Fibroblast of skin of left quadriceps (primary cell): ENCODE measurements around the gene CHST14.
"Not testable (repeated sequence)": the region's sequence is repeated elsewhere in the genome, so short reads cannot be mapped to it uniquely, and the experiment has no call there.

ENCODE experiments used
- DNase-seq, 2 experiments: peaks; one replicate each; pipeline ENCODE4 v3.0.0-alpha.2; 2013; ENCODE audit warnings: low read depth in 2 of 2

CHST14 gene

DNA sequence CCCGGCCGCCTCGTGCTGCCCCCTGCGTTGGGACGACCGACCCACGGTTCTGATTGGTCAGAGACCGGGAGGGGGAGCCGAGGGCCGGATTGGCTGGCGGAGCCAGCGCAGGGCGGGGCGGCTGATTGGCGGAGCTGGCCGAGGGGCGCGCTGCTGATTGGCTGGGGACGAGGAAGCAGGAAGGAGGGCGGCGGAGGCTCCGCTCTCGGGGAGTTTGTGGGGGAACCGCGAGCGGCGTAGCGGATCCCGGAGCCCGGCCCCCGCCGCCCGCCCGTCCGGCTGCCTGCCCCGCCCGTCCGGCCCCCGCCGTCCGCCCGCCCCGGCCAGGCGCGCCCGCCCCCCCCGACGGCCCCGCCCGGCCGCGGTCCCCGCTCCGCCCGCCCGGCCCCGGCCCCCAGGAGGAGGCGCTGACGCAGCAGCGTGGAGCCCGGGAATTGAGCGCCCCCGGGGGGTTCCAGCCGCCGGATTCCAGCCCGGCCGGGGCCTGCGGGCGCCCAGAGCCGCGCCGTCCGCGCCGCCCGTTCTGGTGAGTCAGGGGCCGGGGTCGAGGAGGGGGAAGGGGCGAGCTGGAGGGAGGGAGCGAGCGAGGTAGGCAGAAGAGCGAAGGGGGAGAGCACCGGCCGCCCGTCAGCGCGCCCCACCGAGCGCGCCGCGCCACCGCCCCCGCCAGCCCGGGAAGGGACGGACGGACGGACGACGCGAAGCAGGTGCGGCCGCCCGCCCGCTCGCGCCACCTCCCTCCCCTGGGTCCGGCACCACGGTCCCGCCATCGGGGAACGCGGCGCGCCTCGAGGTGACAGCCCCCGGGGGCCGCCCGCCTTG lies 29.8 kb upstream of the CHST14 start, which contains the start of gene BAHD1:
Gene BAHD1, plus strand, starts transcription at position 211 of the 822 bp plus-strand sequence. CDS start 17,512 bp downstream, outside the sequence.
- DNase-seq = peak; percentile 87 to 90

DNA sequence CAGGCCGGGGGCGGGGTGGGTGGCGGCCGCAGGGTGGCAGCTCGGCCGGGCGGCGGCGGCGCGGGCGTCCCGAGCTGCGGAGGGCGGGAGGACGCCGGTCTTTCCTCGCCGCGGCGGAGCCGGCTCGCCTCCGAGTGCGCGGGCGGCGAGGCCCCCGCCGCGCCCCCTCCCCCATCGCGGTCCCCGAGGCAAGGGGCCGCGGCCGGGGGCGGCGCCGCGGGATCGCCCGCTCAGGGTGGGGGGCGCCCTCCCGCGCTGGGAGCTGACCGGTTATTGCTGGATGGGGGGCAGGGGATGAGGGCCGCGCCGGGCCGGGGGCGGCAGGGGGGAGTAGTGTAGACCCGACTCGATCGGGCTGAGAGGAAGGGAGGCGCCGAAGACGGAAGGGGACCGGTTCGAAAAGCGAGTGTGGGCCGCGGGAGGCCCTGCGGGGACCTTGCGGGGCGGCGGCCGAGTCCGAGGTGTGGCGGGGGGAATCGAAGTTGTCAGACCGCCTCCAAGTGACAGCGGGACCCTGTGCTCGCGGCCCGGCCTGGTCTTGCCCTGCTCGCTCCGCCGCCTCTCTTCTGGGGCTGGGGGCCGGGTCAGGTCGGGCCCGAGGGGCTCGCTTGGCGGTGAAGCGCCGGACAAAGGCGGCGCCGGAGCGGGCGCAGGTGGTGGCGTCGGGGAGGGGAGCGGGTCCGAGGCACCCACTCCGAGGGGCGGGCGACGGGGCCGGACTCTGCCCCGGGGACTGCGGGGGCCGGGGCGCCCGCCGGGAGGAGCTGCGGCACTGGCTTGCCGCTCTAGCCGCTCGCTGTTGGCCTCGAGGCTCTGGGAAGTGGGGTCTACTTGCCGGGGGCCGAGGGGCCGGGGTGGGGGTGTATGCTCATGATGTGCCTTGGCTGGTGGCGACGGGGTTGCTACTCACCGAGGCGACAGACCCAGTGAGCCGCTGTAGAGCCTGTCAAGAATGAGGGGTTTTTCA lies 28.9 kb upstream of the CHST14 start:
- DNase-seq = no peak

DNA sequence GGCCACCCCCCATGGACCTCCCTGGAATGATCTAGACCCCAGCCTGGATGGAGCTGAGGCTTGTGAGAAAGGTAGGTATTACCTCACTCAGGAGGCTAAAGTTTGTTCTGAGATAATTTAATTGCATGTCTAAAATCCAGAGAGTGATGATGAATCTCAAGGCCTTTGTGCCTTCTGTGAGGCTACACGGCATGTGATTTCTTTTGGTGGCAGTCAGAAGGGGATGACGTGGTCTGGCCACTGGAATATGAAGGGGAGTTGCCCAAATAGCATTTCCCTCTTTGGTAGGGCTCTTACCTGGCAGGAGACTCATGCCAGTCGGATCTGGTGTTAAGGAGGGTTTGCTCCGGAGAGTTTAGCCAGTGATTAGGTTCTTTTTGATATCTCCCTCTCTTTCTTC lies 27.5 kb upstream of the CHST14 start:
- DNase-seq = no peak

DNA sequence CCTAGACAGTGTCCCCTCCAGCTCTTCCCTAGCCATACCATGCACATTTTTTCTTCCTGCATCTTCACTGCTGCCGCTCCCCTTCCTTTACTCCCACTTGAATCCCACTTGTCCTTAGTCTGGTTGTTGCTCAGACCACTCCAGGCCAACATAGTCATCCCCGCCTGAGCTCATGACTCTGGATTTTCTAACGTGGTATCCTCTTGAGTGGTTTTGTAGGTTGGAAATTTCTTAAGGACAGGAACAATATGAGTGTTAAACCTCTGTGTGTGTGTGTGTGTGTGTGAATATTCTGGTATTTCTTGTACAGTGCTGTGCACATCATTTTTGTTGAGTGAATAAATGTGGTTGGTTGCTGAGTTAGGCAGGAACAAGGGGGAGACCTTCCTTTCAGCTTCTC lies 26.9 kb upstream of the CHST14 start:
- no peak for DNase-seq

- no peak for DNase-seq
These were observed 26.0 kb upstream of the CHST14 start for GRCh38 chr15:40444736-40445135.

GRCh38 chr15:40445421-40445922 lies 25.3 kb upstream of the CHST14 start:
- peak in 1 of 2 experiments; percentile 31 for DNase-seq

DNA sequence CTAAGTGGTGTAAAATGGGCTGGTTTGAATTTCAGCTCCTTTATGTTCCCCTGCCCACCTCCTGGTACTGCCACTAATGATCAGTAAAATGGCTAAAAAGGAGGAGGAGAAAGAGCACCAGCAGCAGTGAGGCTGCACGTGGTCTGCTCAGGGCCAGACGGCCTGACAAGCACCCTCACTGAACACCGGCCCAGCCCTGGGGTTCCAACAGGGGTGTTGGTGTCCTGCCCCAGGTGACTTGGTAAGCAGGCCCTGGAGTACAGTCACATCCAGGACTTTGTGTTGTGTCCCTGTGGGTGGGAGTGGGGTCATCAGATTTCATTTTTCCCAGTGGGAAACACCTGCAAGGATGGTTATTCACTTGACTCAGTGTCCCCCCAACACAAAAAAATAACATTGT lies 24.6 kb upstream of the CHST14 start:
- DNase-seq = no peak

- no peak for DNase-seq
These were observed 22.4 kb upstream of the CHST14 start for GRCh38 chr15:40448354-40448753.

DNA sequence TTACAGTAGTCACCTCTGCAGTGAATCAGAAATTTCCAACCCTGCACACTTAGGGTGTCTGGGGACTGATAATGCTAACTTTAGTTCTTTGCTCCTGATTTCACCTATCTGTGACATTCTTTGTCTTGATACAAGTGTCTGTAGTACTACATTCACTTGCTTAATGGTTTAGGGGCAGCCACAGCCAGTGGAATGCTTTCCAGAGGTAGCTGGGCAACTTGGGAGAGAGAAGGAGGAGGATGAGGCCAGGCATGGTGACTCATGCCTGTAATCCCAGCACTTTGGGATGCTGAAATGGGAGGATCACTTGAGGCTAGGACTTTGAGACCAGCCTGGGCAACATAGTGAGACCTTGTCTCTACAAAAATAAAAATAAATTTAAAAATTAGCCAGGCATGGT lies 21.5 kb upstream of the CHST14 start:
- no peak for DNase-seq

DNA sequence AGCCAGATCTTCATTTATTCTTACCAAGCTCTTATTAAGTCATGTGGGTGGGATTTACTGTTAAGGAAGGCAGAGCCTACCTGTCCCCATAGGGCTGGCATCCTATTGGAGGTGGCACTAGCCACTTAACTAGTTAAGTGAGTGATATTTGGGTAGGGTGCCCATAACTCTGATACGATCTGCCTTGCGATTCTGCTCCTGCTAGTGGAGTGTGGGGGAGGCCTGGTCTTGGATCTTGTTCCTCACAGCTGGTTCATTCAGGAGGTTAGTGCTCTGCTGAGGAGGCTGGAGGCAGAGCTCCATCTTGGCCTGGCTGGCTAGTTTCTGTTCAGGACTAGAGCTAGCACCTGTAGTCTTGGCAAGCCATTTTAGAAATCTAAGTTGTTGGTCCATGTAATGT lies 20.7 kb upstream of the CHST14 start:
- DNase-seq = no peak

DNA sequence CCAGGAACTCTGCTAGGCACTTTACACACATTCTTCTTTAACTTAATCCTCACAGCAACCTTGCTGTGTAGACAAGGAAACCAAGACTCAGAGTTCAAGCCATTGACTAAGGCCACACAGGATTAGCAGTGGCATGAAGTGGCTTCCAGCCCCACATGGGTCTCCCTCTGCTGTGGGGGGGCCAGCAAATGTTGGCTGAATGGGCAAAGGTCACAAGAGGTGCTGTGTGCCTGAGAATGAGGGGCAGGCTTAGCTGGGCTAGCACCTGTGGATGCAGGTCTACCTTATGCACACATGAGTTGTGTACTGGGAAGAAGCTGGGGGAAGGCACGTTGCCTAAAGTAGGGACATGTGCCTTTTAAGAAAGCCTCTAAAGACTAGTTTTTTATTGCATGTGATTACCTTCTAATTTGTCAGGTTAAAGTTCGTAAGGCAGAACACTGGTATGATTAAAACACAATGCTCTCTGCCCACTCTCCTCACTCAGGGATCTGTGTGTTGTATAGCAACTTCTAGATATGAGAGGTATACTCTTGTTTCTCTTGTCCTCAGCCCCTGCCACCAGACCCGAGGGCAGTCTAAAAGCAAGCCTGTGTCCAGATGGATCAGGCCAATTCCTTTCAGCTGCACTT lies 19.1 kb upstream of the CHST14 start:
- DNase-seq = no peak

DNA sequence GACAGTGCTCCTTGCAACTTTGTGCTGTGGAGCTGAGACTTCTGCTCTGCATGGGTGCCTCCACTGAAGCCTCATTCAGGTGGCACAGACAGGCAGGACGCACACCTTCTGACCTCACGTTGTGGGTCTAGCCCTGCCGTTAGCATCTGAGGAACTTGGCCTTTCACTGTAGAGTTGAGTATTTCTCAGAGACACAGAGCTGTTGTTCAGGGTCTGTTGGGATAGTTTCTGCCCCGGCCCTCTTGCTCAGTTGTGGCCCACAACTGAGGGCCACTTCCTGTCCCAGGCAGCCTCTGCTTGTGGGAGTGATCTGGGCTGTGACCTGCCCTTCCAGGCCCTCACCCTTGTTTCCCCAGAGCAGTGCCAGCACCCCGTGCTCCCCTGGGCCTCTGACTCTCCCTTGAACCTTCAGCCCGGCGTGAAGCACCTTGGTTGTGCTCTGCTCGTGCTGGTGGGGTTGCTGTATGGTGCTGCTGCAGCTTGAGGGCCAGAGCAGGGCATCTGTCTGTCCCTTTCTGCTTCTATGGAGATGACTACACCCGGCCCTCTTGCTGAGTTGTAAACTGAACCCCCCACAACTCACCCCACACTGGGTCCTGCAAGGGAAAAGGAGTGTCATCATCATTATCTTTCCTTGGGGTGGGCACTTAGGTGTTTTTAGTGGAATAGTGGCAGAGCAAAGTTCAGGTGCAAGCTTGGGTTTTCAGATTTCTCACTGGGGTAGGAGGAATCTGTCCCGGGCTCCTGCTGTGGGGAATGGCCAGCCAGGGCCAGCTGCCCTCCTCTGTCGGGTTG lies 18.3 kb upstream of the CHST14 start:
- DNase-seq = no peak

- DNase-seq = not testable (repeated sequence)
These were observed 16.8 kb upstream of the CHST14 start for GRCh38 chr15:40453941-40454340.

- DNase-seq = no peak
These were observed 15.8 kb upstream of the CHST14 start for GRCh38 chr15:40454904-40455391.

DNA sequence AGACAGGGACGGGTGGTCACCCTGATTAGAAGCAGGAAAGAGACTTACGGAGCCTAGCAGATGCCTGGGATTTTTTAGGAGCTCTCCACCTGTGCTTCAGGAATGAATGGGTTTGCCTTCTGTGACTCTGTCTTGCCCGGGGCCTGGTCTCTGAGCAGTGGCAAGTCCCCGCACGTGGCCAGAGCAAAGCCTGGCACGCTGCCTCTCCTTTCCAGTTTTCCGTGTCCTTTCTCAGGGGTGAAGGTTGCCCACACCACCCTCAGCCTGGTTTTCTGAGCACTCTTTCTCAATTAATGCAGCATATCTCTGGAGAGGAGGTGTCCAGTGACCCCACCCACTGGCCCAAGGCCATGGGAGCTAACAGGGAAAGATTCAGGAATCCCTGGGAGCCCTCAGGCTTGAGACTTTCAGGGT lies 14.5 kb upstream of the CHST14 start:
- DNase-seq = no peak

DNA sequence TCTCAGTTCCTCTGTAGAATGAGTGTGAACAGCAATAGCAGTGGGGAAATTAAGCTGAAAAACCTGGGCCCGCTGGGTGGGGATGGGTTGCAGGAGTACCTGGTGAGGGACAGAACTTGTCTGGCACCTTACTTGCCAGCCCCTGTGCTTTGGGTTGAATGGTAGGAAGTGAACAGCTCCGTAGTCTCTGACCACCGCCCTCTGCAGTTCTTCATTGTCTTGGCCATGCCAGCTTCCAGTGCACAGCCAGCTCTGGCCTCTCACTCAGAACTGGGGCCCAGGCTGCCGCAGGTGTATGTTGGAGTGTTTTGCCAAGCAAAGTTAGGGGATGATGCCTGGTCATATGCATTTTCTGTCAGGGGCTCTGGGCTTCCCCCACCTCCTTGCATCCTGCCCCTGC lies 14.0 kb upstream of the CHST14 start:
- no peak for DNase-seq

GRCh38 chr15:40458495-40459371 lies 12.1 kb upstream of the CHST14 start:
- DNase-seq = no peak

- no peak for DNase-seq
These were observed 11.3 kb upstream of the CHST14 start for GRCh38 chr15:40459391-40460015.

GRCh38 chr15:40460404-40460803 lies 10.4 kb upstream of the CHST14 start:
- no peak for DNase-seq
